ENCODE measurements around the gene APBB1IP. TPM values are rescaled to one million over a fixed set of nuclear protein-coding genes. Genes with fewer than 3 reads are reported as not detected.

Gene APBB1IP
- total RNA-seq, 4 donors from 2014 or later = 6.1 to 9.3 (median 7.9) TPM

DNA sequence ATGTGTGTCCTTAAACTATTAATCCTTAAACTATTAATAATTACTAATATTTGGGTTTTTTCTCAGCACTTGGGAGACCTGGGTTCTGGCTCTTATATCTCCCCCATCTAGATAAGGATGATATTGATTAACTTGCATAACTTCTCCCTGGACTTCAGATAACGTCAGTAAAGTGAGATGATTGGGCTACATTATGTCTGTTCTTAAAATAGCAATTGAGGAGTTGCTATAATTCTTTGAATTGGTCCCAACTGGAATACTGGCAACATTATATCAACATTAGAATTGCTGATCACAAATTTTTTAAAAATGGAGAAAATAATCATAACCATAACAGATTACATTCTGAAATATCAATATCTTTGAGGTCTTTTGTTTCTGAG is 1.9 kb downstream of the APBB1IP start:
- no peak for DNase-seq (ENCODE audit: low spot score in 2 of 2)
- no peaks in the 10 kb centered on the region for H3K36me3 ChIP-seq
- peak overlapping the region in 1 of 4 donors; percentile 91 for H3K27ac ChIP-seq
- WGBS, 2 donors = 32 to 50% methylated on average over 1 of the region's 1 CpG
- peaks cover 0 to 15% (median 0%) of the 10 kb centered on the region in 4 donors for H3K4me1 ChIP-seq
- peak overlapping the region in 2 of 4 donors; percentile 56 for H3K4me3 ChIP-seq
- no peaks in the 10 kb centered on the region for H3K9me3 ChIP-seq
- H3K27me3 ChIP-seq = peaks cover 0 to 14% of the 10 kb centered on the region in 2 donors
- TF ChIP-seq, protein P1, sequence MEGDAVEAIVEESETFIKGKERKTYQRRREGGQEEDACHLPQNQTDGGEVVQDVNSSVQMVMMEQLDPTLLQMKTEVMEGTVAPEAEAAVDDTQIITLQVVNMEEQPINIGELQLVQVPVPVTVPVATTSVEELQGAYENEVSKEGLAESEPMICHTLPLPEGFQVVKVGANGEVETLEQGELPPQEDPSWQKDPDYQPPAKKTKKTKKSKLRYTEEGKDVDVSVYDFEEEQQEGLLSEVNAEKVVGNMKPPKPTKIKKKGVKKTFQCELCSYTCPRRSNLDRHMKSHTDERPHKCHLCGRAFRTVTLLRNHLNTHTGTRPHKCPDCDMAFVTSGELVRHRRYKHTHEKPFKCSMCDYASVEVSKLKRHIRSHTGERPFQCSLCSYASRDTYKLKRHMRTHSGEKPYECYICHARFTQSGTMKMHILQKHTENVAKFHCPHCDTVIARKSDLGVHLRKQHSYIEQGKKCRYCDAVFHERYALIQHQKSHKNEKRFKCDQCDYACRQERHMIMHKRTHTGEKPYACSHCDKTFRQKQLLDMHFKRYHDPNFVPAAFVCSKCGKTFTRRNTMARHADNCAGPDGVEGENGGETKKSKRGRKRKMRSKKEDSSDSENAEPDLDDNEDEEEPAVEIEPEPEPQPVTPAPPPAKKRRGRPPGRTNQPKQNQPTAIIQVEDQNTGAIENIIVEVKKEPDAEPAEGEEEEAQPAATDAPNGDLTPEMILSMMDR (IDR thresholded peaks at IDR 0.05) = no peak
- no peak for TF ChIP-seq POLR2A (IDR thresholded peaks at IDR 0.05)
- TF ChIP-seq EP300 (IDR thresholded peaks at IDR 0.05) = no peak

DNA sequence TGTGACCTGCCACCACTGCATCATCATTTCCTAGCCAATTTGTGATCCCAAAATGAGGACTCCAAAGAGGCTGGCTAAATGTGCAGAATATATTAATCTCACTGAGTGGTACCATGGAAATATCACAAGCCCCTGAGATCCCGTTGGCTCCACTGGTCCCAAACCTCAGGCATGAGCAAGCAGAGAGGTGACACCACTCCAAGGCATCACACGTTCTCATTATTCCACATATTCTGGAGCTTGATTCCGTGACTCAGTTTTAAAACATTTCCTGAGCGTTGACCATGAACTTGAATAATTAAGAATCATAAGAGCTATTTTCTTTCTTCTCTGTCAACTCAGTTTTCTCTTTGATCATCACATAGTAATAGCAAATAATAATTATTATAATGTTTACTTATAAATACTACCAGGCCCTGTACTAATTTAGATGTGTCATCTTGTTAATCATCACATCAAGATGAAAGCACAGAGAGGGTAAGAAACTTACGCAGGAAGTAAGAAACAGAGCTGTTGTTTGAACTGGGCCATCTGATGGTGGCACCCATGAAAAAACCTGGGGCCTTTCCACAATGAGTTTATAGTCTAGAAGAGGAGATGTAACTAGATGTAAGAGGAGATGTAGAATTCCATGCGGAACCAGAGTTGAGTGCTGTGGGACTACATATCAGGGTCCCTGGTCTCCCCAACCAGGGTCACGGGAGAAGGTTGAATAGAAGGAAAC is 3.5 kb downstream of the APBB1IP start:
- no peak for DNase-seq (ENCODE audit: low spot score in 2 of 2)
- 78 to 79% methylated on average over 7 of the region's 7 CpGs for WGBS, 2 donors
- no peaks in the 10 kb centered on the region for H3K36me3 ChIP-seq
- peaks cover 0 to 14% of the 10 kb centered on the region in 2 donors for H3K27me3 ChIP-seq
- H3K4me1 ChIP-seq = peaks cover 0 to 15% (median 0%) of the 10 kb centered on the region in 4 donors
- H3K9me3 ChIP-seq = no peaks in the 10 kb centered on the region
- no peak overlapping the region for H3K27ac ChIP-seq
- peak overlapping the region in 1 of 4 donors; percentile 3 for H3K4me3 ChIP-seq
- TF ChIP-seq EP300 (IDR thresholded peaks at IDR 0.05) = no peak
- no peak for TF ChIP-seq POLR2A (IDR thresholded peaks at IDR 0.05)
- TF ChIP-seq, protein P1 (IDR thresholded peaks at IDR 0.05) = no peak

DNA sequence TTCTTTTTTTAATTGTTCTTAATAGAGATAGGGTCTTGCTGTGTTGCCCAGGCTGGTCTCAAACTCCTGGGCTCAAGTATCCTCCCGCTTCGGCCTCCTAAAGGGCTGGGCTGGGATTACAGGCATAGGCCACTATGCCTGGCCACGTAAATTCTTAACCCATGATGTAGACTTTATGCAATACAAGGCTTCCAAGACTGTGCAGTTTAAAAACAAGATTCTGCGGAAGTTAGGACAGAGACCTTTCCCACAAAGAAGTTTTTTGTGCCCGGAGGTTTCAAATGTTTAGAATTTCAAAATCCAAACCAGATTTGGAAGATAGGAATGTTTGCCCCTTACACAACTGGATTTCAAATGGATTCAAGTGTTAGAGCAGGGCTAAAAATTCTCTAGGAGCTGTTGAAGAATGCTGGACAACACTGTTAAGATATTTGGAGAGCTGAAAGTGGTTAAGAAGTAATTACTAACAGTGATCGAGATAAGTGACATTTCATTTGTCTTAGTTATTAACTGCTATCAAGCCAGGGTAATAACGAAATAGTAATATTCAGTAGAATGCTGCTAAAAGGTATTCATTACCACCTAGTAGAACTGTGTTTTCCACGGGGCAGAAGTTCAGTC is 7.4 kb downstream of the APBB1IP start:
- Histone ChIP-seq H3K27me3 (no peaks in the 10 kb centered on the region), H3K36me3 (no peaks in the 10 kb centered on the region), H3K4me1 (no peaks in the 10 kb centered on the region), H3K27ac (peak overlapping the region in 1 of 4 donors; percentile 53), H3K9me3 (no peaks in the 10 kb centered on the region), H3K4me3 (no peak overlapping the region)
- WGBS, 2 donors = 57% methylated on average over 8 of the region's 8 CpGs
- DNase-seq (ENCODE audit: low spot score in 2 of 2) = no peak
- TF ChIP-seq, protein P1 (IDR thresholded peaks at IDR 0.05) = no peak

DNA sequence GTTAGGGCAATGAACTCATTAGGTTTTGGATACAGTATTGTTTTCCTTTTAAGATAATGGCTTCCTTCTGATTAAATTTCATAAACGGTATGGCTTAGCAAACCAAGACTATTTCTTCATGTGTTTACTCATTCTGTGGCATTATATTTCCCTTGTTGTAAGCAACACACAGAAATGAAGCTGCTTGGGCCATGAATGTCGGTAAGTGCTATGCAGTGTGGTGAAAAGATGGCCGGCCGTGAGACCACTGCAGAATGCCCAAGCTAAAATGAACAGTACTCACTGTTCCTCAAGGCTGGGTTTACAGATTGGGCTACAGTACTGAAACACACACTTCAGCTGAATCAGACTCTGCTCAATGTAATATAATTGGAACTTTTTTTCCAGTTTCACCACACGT is 8.1 kb downstream of the APBB1IP start:
- no peaks in the 10 kb centered on the region for H3K4me1 ChIP-seq
- no peak for DNase-seq (ENCODE audit: low spot score in 2 of 2)
- H3K36me3 ChIP-seq = no peaks in the 10 kb centered on the region
- H3K4me3 ChIP-seq = no peak overlapping the region
- H3K9me3 ChIP-seq = no peaks in the 10 kb centered on the region
- WGBS, 2 donors = 79% methylated on average over 5 of the region's 5 CpGs
- peak overlapping the region in 1 of 4 donors; percentile 53 for H3K27ac ChIP-seq
- TF ChIP-seq, protein P1 (IDR thresholded peaks at IDR 0.05) = no peak
- TF ChIP-seq EP300 (IDR thresholded peaks at IDR 0.05) = no peak
- no peaks in the 10 kb centered on the region for H3K27me3 ChIP-seq

DNA sequence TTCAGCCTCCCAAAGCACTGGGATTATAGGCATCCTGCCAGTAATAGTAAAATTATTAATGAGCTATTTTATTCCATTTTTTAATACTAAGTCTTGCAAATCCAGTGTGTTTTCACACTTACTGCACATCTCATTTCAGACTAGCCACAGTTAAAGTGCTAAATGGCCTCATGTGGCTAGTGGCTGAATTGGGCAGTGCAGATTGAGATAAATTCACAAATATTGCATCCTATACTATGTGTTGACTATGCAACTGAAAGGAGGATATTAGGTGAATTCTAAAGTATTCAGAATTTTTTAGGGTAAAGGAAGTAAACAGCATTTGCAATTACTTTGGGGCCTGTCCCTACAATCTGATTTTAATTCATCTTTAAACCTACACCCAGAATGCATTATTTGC is 10.2 kb downstream of the APBB1IP start:
- no peak for TF ChIP-seq EP300 (IDR thresholded peaks at IDR 0.05)
- TF ChIP-seq POLR2A (IDR thresholded peaks at IDR 0.05) = no peak
- TF ChIP-seq, protein P1 (IDR thresholded peaks at IDR 0.05) = no peak
- no peak overlapping the region for H3K4me3 ChIP-seq

More for the DNA sequence above, 10.2 kb downstream of the APBB1IP start:
- Histone ChIP-seq H3K9me3 (no peaks in the 10 kb centered on the region), H3K27ac (peak overlapping the region in 1 of 4 donors; percentile 58), H3K27me3 (no peaks in the 10 kb centered on the region), H3K4me1 (no peaks in the 10 kb centered on the region), H3K36me3 (no peaks in the 10 kb centered on the region)
- DNase-seq (ENCODE audit: low spot score in 2 of 2) = no peak
